Activated CD4-positive, alpha-beta T cell treated with anti-CD3 and anti-CD28 coated beads for 48 hours (primary cell): Measurements from ENCODE around the gene SPOCK2.

Experiments used
- DNase-seq: peaks from one replicate; pipeline ENCODE4 v3.0.0-alpha.2; 2020

The SPOCK2 gene

GRCh38 chr10:72086466-72087391 lies 1.6 kb downstream of the SPOCK2 start:
- peak; percentile 66 for DNase-seq

GRCh38 chr10:72085864-72086465 lies 2.4 kb downstream of the SPOCK2 start:
- DNase-seq = peak; percentile 5

GRCh38 chr10:72085166-72085565 lies 3.2 kb downstream of the SPOCK2 start:
- peak; percentile 4 for DNase-seq

GRCh38 chr10:72083790-72084459 lies 4.4 kb downstream of the SPOCK2 start:
- peak; percentile 78 for DNase-seq

GRCh38 chr10:72082856-72083789 lies 5.2 kb downstream of the SPOCK2 start:
- no peak for DNase-seq

- DNase-seq = no peak
These were observed 6.4 kb downstream of the SPOCK2 start for GRCh38 chr10:72081772-72082590.

DNA sequence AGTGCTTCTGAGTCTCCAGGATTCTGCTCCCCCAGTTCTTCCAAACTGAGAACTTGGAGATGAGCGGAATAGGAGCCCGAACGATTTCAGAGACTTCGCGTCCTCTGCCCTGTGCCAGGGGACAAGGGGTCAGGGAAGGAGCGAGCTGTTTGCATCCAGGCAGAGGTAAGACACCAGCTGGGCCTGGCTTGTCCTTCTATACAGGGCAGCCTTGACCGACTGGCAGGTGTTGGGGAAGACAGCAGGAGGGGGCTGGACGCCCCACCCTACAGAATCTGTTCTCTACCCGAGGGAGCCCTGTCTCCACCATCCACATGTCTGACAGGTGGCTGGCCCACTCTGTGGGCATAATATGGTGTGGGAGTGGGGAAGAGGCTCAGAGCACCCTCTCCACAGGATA lies 7.1 kb downstream of the SPOCK2 start:
- no peak for DNase-seq

- no peak for DNase-seq
These were observed 8.0 kb downstream of the SPOCK2 start for GRCh38 chr10:72080042-72080975.

GRCh38 chr10:72079356-72079755 lies 9.0 kb downstream of the SPOCK2 start:
- peak; percentile 40 for DNase-seq

DNA sequence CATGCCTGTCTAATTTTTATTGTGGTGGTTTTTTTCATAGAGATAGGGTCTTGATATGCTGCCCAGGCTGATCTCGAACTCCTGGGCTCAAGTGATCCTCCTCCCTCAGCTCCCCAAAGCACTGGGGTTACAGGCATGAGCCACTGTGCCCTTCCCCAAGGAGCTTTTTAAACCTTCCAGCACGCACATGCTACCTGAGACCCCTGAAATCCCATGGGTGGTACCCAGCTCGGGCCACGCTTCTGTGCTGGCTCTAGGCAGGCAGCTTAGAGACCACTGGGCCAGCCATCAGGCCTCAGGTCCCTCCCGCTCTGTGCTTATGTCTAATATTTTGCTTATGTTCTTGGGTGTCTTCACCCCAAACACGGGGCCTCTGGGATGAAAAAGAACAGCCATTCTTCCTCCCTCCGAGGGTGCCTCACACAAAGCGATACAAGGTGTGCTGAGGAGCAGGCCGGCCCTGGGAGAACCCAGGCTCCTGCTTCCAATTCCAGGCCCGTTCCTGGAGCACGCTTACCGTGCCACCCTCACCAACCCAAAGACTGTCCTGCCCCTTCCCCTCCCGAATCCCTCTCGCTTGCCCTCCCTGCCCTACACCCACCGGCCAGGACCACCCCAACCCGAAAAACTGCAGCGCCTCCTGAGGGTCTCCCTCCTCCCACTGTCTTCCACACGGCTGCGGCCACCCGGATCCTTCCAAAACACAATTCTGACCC lies 10.9 kb downstream of the SPOCK2 start:
- DNase-seq = no peak

GRCh38 chr10:72076756-72077155 lies 11.6 kb downstream of the SPOCK2 start:
- no peak for DNase-seq

DNA sequence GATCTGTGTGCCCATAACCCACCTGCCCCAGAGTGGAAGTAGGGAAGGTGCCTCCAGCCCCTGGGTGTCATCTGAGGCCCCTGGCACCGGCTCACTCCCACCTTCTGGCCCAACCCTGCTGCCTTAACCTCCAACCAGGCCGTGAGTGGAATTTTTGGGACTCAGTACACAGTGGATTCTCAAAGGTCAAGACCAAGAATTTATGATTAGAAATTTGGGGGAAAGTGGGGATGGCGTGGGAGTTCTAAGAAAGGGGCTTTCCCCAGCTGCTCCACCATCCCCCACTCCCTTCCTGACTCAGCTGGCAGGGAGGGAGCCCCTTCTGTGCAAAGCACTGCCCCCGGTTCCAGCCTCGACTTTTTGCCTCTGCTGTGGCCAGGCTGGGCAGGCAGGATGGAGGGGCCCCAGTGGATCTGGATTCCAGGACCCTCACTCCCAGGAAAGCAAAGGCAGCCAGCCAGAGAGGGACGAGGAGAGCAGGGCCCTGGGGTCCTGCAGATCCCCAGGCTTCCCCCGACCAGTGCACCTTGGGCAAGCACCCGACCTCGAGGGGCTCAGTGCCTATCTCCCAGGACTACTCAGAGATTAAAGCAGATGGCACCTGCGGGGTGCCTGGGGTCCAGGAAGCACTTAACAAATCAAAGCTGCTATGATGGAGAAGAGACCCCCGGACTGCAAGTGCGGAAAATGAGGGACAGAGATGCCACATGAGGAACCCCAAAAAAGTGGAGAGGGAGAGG lies 12.8 kb downstream of the SPOCK2 start:
- DNase-seq = no peak

GRCh38 chr10:72074574-72075375 lies 13.6 kb downstream of the SPOCK2 start:
- DNase-seq = no peak

GRCh38 chr10:72073708-72074573 lies 14.4 kb downstream of the SPOCK2 start:
- DNase-seq = no peak

GRCh38 chr10:72072639-72073038 lies 15.7 kb downstream of the SPOCK2 start:
- no peak for DNase-seq

DNA sequence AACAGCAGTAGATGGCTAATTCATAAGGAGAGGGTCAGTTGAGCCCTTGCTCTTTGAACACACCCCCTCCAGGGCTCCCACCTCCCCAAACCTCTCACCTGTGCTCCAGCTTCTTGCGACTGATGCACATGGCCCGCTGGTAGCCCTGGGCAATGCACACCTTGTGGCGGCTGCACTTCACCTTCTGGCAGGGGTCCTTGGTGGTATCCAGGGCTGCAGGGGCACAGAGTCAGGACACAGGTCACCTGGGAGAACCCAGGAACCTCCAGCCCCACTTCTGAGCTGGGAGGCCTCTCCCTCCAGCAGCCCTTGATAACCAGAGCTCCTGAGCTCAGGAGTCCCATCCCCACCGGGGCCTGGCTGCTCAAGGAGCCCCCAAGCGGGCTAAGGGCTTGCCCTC lies 16.3 kb downstream of the SPOCK2 start:
- no peak for DNase-seq
